GM18861 (cell line): ENCODE data around the gene FZD4.
"Not testable (repeated sequence)": the region's sequence is repeated elsewhere in the genome, so short reads cannot be mapped to it uniquely, and the experiment has no call there.

Experiments
- ATAC-seq: cut with Tn5 transposase; IDR thresholded peaks from one replicate; pipeline ENCODE4 v1.9.1; 2021; ENCODE audit not compliant: unreplicated experiment

The FZD4 gene

DNA sequence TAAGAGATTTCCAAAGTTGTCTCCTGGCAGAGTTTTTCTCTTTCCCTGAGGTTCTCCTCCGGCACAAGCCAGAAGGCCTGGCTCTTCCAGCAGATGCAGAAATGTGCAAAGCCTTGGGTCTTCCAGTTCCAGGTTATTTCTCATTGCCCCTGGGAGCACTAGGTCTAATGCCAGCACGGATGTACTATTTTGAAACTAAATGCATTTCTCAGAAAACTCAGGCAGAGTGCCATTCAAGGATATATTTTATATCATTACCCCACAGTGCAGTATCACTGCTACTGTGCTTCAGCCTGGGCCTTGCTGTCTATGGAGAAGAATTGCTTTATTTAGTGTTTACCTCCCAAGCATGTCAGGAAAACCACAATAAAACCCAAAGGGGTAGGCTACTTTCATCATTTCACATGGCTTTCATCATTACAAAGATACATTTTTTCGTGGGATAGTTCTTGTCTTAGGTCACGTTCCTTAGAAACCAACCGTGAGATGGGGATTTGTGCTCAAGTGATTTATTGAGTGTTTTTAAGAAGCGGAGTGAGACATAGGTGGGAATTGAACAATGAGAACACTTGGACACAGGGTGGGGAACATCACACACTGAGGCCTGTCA is 22.4 kb upstream of the FZD4 start:
- no peak for ATAC-seq

- no peak for ATAC-seq
Observed at GRCh38 chr11:86972734-86973133, 17.5 kb upstream of the FZD4 start.

DNA sequence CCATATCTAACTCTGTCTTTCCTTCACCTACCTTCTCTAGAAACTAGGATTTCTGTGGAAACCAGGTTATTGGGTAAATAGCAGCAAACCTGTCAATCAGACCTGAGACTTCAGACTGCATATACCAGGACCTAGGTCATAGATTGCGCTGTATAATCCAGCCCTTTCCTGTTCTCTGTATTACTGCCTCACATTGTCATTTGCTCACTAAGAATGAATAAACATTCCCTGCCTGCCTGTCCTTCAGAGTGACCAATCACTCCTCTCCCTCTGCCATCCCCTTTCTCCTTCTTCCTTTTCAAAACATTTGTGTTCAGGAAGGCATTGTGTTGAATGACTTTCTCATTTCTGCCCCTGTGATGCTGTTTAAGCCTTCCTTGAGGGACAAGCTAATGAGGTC is 14.1 kb upstream of the FZD4 start:
- ATAC-seq = no peak

GRCh38 chr11:86967601-86968000 is 12.4 kb upstream of the FZD4 start:
- not testable (repeated sequence) for ATAC-seq

GRCh38 chr11:86957976-86958646 is 2.9 kb upstream of the FZD4 start:
- no peak for ATAC-seq

GRCh38 chr11:86956905-86957195 is 1.7 kb upstream of the FZD4 start:
- ATAC-seq = no peak

DNA sequence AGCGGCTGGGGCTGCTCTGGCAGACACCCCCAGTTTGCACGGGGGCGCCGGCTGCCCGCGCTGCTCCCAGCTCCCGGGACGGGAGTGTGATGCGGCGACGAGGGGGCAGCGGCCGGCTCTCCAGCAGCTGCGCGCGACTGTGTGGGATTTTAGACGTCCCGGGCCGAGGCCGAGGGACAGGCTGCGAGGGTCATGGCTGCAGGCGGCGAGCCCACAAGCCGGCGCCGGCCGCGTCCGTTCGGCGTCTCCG is 159 bp downstream of the FZD4 start:
- ATAC-seq = peak; percentile 20

- ATAC-seq = no peak
Observed at GRCh38 chr11:86954269-86955110, 705 bp downstream of the FZD4 start.

DNA sequence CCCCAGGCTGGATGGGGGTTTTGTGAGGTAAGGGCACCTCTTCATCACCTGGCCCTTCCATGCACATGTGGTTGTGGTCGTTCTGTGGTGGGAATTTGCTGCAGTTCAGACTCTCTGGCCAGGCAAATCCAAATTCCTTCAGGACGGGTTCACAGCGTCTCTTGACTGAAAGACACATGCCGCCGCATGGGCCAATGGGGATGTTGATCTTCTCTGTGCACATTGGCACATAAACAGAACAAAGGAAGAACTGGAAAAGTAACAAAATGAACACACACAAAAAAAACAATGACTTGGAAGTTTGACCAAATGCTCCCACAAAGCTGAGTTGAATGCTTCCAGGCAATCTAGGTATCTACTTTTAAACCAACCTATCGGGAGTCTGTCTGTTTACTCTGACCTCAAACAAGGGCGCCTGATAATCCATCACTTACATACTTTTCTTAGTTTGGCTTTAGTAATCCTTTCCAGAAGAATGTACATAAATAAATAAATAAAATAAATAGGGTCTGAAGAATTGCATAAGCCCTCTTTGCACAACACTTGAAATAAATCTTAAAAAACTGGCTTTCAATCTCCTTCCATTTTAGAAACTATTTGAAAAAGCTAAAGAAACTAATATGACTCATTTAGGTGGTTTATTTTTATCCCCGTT is 2.8 kb downstream of the FZD4 start:
- no peak for ATAC-seq

GRCh38 chr11:86951706-86952105 is 3.5 kb downstream of the FZD4 start:
- ATAC-seq = no peak

- ATAC-seq = no peak
Observed at GRCh38 chr11:86950661-86950995, 4.6 kb downstream of the FZD4 start.

GRCh38 chr11:86949995-86950660 is 5.1 kb downstream of the FZD4 start:
- ATAC-seq = no peak

DNA sequence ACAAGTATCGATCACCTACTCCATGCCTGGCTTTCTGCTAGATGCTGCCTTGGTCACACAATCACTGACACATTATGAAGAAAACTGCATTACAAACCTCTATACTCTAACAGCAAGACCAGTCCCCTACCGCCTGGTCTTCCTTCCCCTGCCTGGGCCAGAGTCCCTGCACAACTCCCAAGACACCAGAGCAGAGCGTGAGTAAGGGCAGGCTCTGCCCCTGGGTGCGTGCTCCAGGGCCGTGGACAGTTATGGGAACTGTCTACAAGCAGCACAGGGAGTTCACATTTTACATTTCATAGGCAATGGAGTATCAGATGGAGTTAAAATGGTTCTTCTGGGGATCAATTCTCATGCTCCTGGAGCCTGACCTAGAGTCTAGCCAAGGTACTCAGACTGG is 6.5 kb downstream of the FZD4 start:
- no peak for ATAC-seq

GRCh38 chr11:86947541-86947940 is 7.7 kb downstream of the FZD4 start:
- no peak for ATAC-seq

- not testable (repeated sequence) for ATAC-seq
Observed at GRCh38 chr11:86943505-86943904, 11.7 kb downstream of the FZD4 start.

DNA sequence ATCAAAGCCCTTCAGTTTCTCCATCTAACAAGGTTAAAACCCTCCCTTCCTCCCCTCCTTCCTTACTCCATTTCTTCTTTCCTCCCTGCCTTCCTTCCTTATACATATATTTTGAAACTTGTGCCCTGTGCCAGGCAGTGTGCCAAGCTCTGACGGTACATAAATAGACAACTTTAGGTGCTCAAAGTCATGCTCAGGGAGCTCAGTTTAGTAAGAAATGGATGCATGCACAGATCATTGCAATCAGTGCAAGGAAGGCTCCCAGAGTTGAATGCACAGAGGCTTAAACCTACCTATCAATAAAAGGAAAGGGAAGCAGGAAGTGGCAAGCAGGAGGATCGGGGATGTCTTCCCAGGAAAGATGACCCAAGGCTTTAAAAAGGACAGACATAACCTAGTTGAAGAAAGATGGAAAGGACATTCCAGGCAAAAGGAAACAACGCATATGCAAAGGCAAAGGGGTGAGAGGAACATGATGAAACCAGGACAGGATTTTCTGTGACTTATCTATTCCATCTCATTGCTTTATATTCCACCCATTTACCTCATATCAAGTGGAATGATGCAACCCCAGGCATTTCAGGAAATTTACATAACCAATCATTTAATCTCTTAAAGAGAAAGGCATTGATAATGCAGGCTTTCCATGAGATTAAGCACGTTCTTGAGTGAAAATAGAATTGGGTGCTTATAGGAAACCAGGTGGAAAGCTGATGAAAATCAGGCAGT is 13.2 kb downstream of the FZD4 start:
- ATAC-seq = no peak

- ATAC-seq = no peak
Observed at GRCh38 chr11:86941077-86941870, 13.9 kb downstream of the FZD4 start.

DNA sequence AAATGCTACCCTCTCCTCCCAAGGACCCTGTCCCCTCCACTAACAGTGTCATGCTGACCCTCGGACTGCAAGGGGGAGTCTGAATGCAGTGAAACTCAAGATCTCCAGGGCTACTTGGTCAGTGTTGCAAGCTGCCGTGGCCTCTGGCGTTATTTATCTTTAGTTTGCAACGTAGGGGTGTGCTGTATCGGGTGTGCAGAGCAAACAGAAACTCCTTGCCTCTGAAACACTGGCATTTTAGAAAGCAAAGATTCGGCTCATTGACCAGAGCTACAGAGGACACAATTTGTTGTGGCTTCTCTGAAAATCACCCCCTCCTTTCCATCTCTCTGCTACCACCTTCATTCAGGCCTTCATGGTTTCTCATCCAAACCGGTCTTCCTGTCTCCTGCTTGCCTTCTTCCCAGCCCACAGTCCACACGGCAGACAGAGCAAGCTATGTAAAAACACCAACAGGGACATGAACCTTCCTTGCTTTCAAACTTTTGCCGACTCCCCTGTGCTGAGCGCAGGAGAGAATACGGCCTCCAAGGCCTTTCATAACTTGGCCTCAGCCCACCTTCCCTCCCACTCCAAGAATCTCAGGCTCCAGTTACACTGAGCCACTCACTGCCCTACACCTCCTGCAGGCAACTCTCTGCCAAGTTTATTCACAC is 14.9 kb downstream of the FZD4 start:
- no peak for ATAC-seq
